HEK293T (cell line): Measurements from ENCODE around the gene HGFAC.

Source experiments
- BHLHE40 ChIP-seq: fragments of 450-650 bp; IDR thresholded peaks from 2 replicates; pipeline ENCODE4 v1.6.1; 2016; ENCODE audit warnings: mild to moderate bottlenecking, moderate library complexity, borderline replicate concordance
- CTBP1 ChIP-seq: fragments of 450-650 bp; IDR thresholded peaks from 2 replicates; pipeline ENCODE4 v1.6.1; 2016; ENCODE audit warnings: borderline replicate concordance
- FOXA1 ChIP-seq: fragments of 450-650 bp; IDR thresholded peaks from 2 replicates; pipeline ENCODE4 v1.6.1; 2016; ENCODE audit warnings: mild to moderate bottlenecking
- NFRKB ChIP-seq: fragments of 450-650 bp; IDR thresholded peaks from 2 replicates; pipeline ENCODE4 v1.6.1; 2016; ENCODE audit warnings: mild to moderate bottlenecking, moderate library complexity
- SUZ12 ChIP-seq: fragments of 450-650 bp; IDR thresholded peaks from 2 replicates; pipeline ENCODE4 v1.6.1; 2016; ENCODE audit warnings: mild to moderate bottlenecking
- TARDBP ChIP-seq: fragments of 450-650 bp; IDR thresholded peaks from 2 replicates; pipeline ENCODE4 v1.6.1; 2016
- ZNF384 ChIP-seq: fragments of 450-650 bp; IDR thresholded peaks from 2 replicates; pipeline ENCODE4 v1.6.1; 2016

DNA sequence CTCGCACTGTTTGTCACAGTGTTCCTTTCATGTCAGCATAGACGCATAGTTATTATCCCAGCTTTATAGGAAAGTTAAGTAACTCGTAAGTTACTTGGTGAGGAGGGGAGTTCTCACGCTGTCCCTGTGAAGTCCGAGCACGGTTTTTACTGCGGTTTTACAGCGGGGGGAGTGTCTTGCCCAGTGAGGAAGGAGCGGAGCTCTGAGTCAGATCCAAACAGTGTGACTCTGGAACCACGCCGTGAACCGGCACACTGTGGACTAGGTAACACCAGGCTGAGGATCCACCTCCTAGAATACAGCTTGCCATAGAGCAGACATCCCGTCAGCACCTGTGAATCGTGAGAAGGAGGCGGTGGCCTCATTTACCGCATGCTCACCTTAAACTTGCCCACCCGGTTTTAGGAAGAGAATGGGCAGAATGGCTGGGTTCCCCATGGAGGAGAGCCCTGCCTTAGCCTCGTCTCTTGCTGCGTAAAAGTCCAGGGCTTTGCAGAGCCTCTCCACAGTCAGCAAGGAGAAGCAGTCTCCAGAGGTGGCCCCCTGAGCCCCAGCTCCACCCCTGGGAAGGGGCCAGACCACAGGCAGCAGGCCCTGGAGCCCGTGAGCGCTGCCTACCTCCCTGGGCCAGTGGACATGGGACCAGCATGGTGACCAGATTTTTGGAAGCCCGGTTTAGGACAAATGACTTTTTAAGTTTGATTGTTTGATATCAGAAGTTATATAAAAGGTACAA is 40.2 kb upstream of the HGFAC start:
- no peak for TF ChIP-seq TARDBP
- no peak for TF ChIP-seq SUZ12
- TF ChIP-seq NFRKB, result no peak
- no peak for TF ChIP-seq BHLHE40
- TF ChIP-seq FOXA1, result no peak
- TF ChIP-seq CTBP1, result no peak
- TF ChIP-seq ZNF384, result no peak
